Hepatocyte (in vitro differentiated cells): ENCODE measurements around the gene NCOR1.

Experiments used
- EZH2 ChIP-seq: fragments of 200-600 bp; sonication (generic); IDR thresholded peaks from 2 replicates; pipeline ENCODE4 v1.6.1; 2016; ENCODE audit warnings: antibody characterized with exemption, mild to moderate bottlenecking, borderline replicate concordance
- TF ChIP-seq, protein P1 (sequence below): fragments of 200-600 bp; sonication (generic); IDR thresholded peaks from 2 replicates; pipeline ENCODE4 v1.5.1; 2016; ENCODE audit warnings: antibody characterized with exemption, mild to moderate bottlenecking; ENCODE audit not compliant: poor library complexity

DNA sequence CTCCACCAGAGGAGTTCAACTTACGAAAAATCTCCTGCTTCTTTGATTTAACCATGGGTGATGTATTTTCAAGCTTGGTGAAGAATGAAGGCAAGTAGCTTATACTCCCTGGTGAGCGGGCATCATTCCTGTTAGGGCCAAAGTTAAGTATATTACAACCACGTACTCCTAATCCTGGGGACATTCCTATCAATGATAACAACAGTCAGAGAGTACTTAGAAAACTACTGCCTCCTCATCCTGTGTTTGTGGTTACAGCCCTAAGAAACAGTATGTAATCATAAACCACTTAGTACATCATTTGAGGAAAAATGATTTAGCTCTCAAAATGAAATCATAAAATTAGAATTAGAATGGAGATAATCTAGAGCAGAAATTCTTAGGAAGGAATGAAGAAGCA, 168.4 kb downstream of the NCOR1 start:
- TF ChIP-seq, protein P1, sequence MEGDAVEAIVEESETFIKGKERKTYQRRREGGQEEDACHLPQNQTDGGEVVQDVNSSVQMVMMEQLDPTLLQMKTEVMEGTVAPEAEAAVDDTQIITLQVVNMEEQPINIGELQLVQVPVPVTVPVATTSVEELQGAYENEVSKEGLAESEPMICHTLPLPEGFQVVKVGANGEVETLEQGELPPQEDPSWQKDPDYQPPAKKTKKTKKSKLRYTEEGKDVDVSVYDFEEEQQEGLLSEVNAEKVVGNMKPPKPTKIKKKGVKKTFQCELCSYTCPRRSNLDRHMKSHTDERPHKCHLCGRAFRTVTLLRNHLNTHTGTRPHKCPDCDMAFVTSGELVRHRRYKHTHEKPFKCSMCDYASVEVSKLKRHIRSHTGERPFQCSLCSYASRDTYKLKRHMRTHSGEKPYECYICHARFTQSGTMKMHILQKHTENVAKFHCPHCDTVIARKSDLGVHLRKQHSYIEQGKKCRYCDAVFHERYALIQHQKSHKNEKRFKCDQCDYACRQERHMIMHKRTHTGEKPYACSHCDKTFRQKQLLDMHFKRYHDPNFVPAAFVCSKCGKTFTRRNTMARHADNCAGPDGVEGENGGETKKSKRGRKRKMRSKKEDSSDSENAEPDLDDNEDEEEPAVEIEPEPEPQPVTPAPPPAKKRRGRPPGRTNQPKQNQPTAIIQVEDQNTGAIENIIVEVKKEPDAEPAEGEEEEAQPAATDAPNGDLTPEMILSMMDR: no peak
- no peak for TF ChIP-seq EZH2
